Measurements from ENCODE around the gene KRTAP12-1.

DNA sequence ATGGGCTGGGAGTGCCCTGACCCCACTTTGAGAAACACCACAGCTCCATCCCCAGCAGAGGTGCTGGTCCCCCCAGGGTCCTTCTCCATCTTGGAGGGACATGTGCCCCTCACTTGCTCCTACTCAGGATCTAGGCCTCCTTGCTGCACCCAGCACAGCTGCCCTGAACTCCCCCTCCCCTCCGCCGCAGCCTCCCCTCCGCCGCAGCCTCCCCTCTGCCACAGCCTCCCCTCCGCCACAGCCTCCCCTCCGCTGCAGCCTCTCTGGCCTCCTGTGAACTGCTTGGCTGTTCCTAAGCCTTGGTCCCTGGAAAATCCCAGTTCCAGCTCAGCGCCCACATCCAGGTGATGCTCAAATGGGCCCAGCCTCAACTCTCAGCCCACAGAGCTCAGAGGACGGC lies 45.4 kb upstream of the KRTAP12-1 start:
- no peak for TF ChIP-seq CTCF (IDR thresholded peaks at IDR 0.05; ENCODE audit: control extremely low read depth in 1 of 3, insufficient read depth in 1 of 3, low read depth in 1 of 3, low read length in 3 of 3)
- no peak for TF ChIP-seq POLR2A (IDR thresholded peaks at IDR 0.05; ENCODE audit: control extremely low read depth in 1 of 2, low read depth in 2 of 2, low read length in 2 of 2)
- no peak for TF ChIP-seq POLR2AphosphoS5 (IDR thresholded peaks at IDR 0.05; ENCODE audit: low read depth, low read length)
- no peak for TF ChIP-seq RBBP5 (IDR thresholded peaks at IDR 0.05; ENCODE audit: borderline replicate concordance, low read depth, low read length)

Data from H1 (cell line).